NCI-H774 (cell line): ENCODE measurements around the gene HSPBP1.
"Not testable (repeated sequence)": the region's sequence is repeated elsewhere in the genome, so short reads cannot be mapped to it uniquely, and the experiment has no call there.

Experiments
- DNase-seq: peaks from one replicate; lab custom pipeline; 2025; lab: John Stamatoyannopoulos, UW

Gene HSPBP1

GRCh38 chr19:55232986-55233385, 46.9 kb downstream of the HSPBP1 start:
- no peak for DNase-seq

DNA sequence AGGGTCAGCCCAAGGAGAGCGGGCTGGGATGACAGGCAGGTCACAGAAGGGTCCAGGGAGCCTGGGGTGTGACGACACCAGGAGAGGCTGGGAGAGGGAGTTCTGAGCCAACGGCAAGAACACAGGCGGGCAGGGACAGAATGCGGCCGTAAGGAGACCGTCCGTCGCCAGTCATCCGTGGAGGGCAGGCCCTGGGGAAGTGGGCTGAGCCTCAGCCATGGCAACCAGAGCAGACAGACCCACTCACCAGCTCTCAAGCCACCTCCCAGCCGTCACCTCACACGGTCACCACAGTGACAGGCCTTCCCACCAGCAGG, 47.7 kb downstream of the HSPBP1 start:
- DNase-seq, result no peak

GRCh38 chr19:55231391-55232285, 48.3 kb downstream of the HSPBP1 start:
- DNase-seq, result no peak

- no peak for DNase-seq
These were observed 49.1 kb downstream of the HSPBP1 start for GRCh38 chr19:55230780-55231179.

GRCh38 chr19:55230329-55230728, 49.6 kb downstream of the HSPBP1 start:
- no peak for DNase-seq

GRCh38 chr19:55229789-55230182, 50.1 kb downstream of the HSPBP1 start:
- DNase-seq, result no peak

DNA sequence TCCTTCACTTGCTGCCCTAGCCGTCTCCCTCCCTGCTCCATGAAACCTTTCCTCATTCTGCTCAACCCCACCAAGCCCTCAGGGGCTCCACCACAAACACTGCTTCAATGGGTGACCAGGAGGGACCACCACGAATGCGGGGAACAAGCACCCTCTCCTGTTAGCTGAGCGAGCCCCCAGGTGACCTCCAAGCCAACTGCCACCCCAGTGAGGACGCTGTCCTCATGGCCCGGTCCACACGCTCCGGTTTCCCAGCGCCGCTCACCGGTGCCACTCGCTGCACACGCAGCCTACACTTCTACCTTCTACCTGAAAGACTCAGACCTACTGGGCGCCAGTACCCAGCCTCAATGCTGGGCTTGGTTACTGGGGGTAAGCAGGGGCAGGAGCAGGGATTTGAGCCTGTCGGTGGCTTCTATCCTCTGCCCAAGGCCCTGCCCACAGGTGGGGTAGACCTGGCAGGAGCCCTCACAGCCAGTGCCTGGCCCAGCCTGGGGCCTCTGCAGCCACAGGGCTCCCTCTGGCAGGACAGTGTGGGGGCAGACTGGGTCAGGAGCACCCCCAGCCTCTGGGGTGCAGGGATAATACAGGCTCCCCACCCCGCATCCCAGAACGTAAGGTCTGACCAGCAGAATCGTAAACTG, 50.6 kb downstream of the HSPBP1 start:
- no peak for DNase-seq

DNA sequence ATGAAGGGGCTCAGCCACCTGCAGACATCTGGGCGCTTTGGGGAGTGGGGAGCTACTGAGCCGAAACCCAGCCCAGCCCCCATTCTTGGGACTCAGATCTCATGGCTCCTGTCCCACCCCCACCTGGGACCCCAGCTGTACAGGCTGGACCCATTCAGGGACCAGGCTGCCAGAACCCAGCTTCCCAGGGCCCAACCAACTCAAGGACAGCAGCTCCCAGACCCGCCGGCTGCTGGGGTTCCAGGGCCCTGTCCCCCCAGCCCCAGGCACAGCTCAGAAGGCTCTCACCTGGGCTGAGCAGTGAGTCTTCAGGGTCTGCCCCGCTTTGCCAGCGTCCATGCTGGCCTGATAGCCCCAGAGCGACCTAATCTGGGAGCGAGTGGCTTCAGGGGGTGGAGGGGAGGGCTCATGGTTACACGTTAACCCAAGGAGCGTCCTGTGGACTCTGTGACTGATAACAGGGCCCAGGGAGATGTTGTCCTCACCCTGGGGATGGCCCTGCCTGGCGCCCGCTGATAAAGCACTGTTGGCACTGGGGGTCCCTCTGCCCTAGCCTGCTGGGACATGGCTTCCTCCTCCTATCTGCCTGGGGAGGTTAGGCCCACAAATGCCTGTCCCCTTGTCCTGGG, 51.4 kb downstream of the HSPBP1 start, which contains the start of gene TMEM86B:
Gene TMEM86B, minus strand, starts transcription at position 361 of the 629 bp plus-strand sequence. Its CDS starts 22 bp downstream, at position 339.
- DNase-seq, result no peak

- no peak for DNase-seq
These were observed 51.9 kb downstream of the HSPBP1 start for GRCh38 chr19:55228015-55228391.

- DNase-seq, result no peak
These were observed 52.5 kb downstream of the HSPBP1 start for GRCh38 chr19:55227241-55228014.

- no peak for DNase-seq
These were observed 53.1 kb downstream of the HSPBP1 start for GRCh38 chr19:55226788-55227187.

DNA sequence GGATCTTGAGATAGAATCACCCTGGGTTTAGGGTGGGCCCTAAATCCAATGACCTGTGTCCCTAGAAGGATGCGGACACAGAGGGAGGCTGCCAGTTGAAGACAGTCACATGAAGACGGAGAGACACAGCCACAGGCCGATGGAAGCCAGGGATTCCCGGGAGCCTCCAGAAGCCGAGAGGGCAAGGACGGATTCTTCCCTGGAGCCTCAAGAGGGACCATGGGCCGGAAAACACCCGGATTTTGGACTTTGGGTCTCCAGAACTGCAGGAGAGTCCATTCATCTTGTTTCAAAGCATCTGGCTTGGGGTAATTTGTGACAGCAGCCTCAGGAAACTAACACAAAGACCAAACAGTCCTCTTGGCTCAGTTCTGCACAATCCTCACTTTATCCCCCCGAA, 53.6 kb downstream of the HSPBP1 start:
- no peak for DNase-seq

DNA sequence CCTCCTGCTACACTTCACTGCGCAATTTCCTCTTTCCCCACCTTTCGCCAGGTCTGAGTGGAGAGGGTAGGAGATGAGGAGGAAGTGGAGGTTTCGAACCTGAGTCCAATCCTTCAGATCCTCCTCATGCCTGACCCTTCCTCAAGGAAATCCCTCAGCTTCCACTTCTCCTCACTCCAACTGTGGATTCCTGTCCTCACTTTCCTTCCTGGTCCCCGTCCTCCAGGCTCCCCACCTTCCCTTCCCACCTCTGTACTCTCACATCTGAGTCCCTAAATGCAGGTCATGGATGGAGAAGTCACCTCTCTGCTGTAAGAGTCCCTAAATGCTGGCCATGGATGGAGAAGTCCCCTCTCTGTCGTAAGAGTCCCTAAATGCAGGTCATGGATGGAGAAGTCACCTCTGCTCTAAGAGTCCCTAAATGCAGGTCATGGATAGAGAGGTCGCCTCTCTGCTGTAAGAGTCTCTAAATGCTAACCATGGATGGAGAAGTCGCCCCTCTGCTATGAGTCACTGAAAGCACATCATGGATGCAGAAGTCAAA, 54.4 kb downstream of the HSPBP1 start:
- no peak for DNase-seq

GRCh38 chr19:55224679-55225414, 55.1 kb downstream of the HSPBP1 start:
- DNase-seq, result not testable (repeated sequence)

DNA sequence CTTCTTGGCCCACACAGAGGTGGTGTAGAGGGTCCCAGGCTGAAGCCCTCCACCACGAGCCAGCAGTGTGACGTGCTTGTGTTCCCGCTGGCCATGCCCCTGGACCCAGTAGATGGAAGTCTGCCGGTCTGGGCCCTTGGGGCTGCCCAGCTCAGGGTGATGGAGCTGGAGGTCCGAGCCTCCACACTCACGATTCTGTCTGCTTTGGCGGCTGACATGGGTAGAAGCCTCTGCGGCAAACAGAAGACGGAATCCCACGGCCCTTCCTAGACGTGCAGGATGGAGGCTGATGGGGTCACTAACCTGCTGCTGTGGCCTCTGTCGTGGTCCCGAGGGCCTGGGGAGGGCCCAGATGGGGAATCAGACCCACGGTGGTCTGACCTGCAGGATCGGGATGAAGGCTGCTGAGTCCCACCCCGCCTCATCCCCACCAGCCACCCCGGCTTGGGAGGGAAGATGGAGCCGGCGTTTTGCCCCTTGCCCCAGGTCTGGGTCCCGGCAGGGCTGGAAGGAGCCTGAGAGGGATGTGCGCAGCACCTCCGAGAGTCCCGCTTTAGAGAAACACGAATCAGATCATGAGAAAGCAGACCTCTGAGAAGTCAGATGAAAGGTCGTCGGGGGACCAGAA, 55.8 kb downstream of the HSPBP1 start:
- DNase-seq, result no peak

- no peak for DNase-seq
These were observed 56.4 kb downstream of the HSPBP1 start for GRCh38 chr19:55223291-55224037.

DNA sequence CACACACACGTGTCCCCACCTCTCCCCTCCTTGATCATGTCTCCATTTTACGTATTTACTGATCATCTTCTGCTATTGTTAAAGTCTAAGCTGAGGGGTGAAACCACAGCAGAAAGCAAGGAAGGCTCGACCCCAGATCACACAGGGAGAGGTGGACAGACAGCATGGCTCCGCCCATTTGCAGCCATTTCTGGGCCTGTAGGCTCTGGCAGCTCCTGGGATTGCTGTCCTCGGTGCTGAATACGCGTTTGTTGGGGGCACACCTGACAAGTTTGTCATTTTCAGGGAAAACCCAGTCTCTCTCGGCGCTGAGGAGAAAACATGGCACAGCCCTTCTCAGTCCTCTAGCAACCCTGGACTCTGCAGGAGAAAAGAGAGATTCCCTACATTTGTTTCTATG, 59.4 kb downstream of the HSPBP1 start:
- no peak for DNase-seq

DNA sequence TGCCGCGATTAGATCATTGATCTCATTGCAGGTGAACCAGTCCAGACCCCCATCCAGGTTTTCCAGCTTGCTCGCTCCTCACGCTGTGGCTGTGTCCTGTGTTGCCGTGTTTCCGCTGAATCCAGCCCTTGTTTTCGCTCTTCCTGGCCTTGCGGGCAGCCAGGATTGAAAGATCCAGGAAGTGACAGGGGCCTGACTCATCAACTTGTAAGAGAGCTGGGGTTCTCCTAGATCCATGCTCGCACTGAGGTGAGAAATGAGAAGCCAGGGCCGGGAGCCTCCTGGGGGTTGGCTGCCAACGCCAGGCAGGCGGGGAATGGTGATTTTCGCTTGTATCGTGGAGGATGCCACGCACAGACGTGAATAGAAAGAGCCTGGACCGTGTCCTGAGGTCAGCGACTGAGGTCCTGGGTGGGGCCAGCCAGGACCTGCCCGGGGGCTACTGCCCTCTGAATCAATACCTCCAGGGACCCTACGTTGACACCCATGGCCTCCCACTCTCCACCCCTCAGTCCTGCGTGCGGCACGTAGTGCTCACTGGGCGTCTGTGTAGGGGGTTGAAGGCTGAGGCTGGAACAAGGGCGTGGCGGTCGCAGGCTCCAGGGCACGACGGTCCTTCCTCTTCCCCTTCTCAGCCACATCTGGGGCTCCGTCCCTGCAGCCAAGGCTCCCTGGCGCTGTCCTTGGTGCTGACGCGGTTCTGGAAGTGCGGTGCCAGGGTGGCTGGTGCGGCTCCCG, 63.3 kb downstream of the HSPBP1 start:
- DNase-seq, result peak; percentile 94

DNA sequence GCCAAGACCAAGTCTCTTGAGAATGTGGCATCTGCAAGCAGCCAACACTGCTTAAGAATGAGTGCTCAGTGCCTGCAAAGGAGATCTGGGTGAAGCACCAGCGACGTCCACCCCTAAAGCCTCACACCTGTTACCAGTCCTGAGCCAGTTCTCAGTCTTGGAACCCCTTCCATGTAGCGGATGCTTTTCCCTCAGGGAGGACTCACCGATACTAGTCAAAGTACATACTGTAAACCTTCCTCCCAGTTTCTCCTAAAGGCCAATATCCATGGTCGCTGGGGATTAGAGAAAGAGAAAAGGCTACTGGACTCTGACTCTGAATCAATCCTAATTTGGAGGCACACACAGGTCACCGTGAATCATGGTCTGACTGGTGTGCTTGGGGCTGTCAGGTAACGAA, 66.4 kb downstream of the HSPBP1 start:
- DNase-seq, result no peak
